Mammary epithelial cell (primary cell): Measurements from ENCODE around the gene NFATC3.

Experiments used
- CTCF ChIP-seq, 2 donors: IDR thresholded peaks in 1 of 2; conservative IDR thresholded peaks in 1 of 2; 2 replicates each; pipeline ENCODE4 v1.5.1; 2011 to 2012; ENCODE audit warnings: inconsistent platforms in 2 of 2, low read length in 2 of 2, mild to moderate bottlenecking in 2 of 2, control low read depth in 1 of 2, low read depth in 1 of 2; ENCODE audit not compliant: insufficient read depth in 1 of 2; ENCODE audit errors: extremely low read depth in 1 of 2
- EZH2 ChIP-seq: IDR thresholded peaks from 2 replicates; pipeline ENCODE4 v1.6.1; 2012; ENCODE audit warnings: low read length, inconsistent platforms, borderline replicate concordance

GRCh38 chr16:68082629-68083238 is 2.4 kb upstream of the NFATC3 start:
- TF ChIP-seq CTCF (conservative IDR thresholded peaks at IDR 0.05 in 1 of 2, IDR thresholded peaks at IDR 0.05 in 1 of 2; ENCODE audit: extremely low read depth in 1 of 2, insufficient read depth in 1 of 2, low read depth in 1 of 2, low read length in 2 of 2) (no peak), EZH2 (no peak)
